ENCODE data around the gene ACER3.
"Not testable (repeated sequence)": the region's sequence is repeated elsewhere in the genome, so short reads cannot be mapped to it uniquely, and the experiment has no call there.

The ACER3 gene

DNA sequence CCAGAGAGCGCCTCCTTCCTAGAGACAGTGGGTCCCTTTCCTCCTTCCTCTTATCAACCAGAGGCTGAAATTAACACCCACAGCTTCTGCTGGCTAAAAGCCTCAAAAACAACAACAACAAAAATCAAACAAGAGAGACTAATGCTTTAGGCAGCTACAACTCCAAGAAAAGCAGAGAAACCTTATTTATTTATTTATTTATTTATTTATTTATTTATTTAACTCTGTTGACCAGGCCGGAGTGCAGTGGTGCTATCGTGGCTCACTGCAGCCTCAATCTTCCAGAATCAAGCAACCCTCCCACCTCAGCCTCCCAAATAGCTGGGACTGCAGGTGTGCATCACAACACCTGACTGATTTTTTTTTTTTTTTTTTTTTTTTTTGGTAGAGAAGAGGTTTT is 170.9 kb downstream of the ACER3 start:
- in situ Hi-C loops (cut with MboI; ENCODE audit: low sequenced_read_pairs) = no loop called here

DNA sequence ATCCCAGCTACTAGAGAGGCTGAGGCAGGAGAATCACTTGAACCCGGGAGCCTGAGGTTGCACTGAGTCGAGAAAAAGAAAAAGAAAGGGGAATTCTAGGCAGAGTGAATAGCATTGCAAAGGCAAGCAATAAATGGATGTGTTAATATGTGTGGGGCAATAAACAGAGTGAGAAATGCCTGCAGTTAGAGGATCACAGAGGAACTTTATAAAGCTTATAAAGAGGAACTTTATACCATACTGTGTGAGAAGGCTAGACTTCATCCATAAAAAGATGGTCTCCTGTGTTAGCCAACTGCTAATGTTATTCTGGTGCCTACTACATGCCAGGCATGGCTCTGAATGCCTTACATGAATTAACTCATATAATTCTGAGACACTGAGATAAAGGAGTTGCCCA is 174.3 kb downstream of the ACER3 start:
- in situ Hi-C loops (cut with MboI; ENCODE audit: low sequenced_read_pairs) = no loop called here

DNA sequence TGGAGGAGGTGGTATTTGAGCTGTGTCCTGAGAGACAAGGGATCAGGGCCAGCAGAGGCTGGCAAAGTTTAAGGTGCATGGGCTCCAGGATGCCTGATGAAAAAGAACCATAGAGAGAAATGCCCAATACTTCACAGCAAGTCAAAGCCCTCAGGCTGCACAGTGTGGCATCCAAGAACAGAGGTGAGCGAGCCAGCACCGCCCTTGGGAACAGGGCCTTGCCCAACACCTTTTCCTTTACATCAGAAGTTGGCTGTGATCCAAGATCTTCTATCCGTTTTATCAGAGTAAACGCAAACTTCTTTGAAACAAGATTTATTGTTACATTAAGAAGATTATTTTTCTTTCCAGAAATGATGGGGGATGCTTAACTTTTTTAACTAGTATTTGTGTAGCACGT is 174.9 kb downstream of the ACER3 start:
- in situ Hi-C loops (cut with MboI; ENCODE audit: low sequenced_read_pairs) = no loop called here

DNA sequence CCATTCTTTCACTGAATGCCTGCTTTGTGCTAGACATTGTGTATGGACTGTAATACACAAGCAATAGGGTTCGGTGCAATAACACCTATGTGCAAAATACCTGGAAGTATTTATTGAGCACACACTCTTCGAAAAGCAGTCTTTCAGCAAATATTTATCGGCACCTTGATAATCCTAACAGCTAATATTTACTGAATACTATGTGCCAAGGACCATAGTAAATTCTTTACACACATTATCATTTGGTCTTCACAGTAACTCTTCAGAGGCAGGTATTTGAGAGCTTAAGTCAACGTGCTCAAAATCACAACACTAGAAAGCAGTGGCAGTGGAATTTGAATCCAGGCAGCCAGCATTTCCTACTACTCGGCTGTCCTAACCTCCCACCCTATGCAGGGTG is 175.7 kb downstream of the ACER3 start:
- in situ Hi-C loops (cut with MboI; ENCODE audit: low sequenced_read_pairs) = no loop called here

DNA sequence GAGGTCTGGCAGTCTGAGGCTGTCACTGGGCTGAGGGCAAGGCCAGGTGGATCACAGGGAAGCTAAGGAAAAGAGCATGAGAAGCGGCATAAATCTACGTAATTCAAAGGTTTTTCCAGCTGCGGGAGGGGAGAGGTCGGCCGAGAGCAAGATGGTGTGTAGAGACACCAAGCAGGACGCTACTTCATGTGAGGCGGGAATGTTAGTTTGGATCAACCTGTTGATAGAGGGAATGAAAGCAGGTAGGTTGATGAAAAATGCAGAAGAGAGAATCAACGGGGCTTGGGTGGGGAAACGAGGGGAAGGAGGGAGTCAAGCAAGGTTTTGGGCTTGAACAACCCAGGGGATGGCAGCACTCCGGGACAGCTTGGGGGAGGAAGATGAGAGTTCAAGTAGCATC is 176.3 kb downstream of the ACER3 start:
- in situ Hi-C loops (cut with MboI; ENCODE audit: low sequenced_read_pairs) = no loop called here

DNA sequence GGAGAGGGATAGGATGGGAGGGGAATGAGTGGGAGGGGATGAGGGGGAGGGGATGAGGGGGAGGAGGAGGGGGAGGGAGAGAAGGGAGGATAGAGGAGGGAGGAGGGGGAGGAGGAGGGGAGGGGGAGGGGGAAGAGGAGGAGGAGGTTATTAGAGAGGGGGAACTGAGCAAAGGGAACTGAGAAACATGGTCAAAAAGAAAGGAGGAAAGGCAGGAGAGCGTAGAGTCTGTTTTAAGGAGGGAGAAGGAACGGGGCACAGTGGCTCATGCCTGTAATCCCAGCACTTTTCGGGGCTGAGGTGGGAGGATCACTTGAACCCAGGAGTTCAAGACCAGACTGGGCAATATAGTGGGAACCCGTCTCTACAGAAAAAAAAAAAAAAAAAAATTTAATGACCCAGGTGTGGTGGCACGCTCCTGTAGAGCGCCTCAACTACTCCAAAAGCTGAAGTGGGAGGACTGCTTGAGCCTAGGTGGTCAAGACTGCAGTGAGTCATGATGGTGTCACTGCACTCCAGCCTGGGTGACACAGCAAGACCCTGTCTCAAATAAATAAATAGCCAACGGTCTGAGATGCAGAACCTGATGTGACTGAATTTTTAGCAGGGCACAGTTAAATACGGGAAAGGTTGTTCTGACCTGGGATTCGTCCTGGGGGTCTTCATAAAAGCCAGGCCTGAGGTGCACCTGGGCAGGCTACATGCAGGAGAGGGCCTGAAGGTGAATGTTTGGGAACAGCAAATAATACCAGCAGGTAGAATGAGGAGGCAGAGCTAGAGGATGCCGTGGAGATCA is 177.5 kb downstream of the ACER3 start:
- in situ Hi-C loops (cut with MboI; ENCODE audit: low sequenced_read_pairs) = no loop called here

DNA sequence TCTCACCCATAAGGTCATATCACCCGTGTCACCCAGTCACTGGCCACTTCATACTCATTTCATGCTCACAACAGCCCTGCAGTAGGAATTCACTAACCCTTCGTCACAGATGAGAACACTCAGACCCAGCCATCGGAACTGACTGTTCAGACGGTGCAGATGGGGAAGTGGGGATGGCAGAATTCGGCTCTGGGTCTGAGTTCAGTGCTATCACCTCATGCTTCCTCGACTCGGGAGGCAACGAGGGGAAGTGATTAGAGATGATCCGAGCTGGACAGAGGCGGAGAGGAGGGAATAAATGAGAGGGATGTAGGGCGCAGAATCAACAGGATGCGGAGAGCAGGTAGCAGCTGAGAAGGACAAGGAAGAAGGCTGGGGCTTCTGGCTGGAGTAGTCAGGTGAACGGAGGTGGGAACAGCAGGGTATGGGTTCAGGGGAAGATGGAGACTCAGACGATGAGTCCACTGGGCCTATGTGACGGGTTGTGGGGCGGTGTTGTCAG is 178.2 kb downstream of the ACER3 start:
- in situ Hi-C loops (cut with MboI; ENCODE audit: low sequenced_read_pairs) = no loop called here

DNA sequence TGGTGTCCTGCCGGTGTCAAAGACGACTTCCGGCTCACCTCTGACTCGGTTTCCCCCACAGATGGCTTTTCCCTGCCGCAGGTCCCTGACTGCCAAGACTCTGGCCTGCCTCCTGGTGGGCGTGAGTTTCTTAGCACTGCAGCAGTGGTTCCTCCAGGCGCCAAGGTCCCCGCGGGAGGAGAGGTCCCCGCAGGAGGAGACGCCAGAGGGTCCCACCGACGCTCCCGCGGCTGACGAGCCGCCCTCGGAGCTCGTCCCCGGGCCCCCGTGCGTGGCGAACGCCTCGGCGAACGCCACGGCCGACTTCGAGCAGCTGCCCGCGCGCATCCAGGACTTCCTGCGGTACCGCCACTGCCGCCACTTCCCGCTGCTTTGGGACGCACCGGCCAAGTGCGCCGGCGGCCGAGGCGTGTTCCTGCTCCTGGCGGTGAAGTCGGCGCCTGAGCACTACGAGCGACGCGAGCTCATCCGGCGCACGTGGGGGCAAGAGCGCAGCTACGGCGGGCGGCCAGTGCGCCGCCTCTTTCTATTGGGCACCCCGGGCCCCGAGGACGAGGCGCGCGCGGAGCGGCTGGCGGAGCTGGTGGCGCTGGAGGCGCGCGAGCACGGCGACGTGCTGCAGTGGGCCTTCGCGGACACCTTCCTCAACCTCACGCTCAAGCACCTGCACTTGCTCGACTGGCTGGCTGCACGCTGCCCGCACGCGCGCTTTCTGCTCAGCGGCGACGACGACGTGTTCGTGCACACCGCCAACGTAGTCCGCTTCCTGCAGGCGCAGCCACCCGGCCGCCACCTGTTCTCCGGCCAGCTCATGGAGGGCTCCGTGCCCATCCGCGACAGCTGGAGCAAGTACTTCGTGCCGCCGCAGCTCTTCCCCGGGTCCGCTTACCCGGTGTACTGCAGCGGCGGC is 179.0 kb downstream of the ACER3 start:
- in situ Hi-C loops (cut with MboI; ENCODE audit: low sequenced_read_pairs) = no loop called here

DNA sequence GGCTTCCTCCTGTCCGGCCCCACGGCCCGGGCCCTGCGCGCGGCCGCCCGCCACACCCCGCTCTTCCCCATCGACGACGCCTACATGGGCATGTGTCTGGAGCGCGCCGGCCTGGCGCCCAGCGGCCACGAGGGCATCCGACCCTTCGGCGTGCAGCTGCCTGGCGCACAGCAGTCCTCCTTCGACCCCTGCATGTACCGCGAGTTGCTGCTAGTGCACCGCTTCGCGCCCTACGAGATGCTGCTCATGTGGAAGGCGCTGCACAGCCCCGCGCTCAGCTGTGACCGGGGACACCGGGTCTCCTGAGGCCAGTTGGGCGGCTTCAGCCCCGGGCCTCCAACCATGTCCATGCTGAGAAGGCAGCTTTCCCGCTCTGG is 179.7 kb downstream of the ACER3 start:
- in situ Hi-C loops (cut with MboI; ENCODE audit: low sequenced_read_pairs) = no loop called here

DNA sequence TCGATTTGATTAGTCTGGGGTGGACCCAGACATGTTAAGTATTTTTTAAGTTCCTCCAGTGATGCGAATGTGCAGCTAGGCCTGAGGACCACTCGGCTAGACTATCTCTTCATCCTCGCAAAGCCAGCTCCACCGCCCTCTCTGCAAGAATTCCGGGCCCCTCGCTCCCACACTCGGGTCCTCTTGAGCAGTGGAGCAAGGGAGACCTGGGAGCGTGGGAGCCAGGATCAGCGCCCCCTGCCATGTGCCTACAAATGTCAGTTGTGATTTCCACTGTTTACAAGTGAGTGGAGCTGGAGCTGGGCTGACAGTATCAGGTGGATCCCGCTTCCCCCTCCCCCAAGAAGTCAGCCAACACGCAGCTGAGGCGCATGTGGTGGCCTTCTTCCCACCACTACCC is 180.2 kb downstream of the ACER3 start:
- in situ Hi-C loops (cut with MboI; ENCODE audit: low sequenced_read_pairs) = no loop called here

DNA sequence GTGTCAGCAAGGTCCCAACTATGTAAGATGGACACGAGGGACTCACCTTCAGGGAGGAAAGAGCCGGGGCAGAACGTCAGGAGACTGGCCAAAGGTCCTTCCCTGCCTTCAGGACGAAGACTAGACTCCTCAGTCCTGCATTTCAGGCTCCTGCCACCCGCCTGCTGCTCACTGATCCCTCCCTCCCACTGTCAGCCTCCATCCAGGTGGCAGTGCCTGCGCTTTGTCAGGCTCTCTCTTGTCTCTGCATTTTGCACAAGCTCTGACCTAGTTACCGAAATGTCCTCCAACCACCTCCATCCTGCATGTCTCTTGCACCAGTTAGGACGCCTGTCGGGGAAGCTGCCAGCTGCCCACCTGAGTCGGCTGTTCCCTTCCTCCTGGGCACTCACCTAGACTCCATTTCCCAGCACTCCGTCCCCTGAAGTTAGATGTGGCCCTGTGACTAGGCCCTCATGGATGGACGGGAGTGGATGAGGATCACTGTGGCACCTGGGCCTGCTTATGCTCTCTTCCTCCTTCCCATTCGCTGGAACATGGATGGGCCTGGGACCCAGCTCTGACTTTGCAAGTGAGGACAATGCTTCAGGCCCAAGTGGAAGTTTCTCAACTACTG is 181.5 kb downstream of the ACER3 start:
- in situ Hi-C loops (cut with MboI; ENCODE audit: low sequenced_read_pairs) = no loop called here

DNA sequence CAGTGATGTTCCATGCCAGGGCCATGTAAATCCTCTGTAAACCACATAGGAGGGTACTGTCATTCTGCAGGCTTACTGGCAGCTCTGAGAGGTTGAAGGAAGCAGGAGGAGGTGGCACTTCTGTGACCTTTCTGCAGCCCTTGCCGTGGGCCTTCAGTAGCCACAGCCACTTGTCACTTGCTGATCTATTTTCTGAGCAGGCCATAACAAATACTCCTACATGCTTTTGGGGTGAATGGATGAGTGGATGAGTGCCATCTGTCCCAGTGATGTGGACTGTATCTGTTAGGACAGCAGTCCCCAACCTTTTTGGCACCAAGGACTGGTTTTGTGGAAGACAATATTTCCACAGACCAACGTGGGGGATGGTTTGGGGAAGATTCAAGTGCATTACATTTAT is 183.6 kb downstream of the ACER3 start:
- in situ Hi-C loops (cut with MboI; ENCODE audit: low sequenced_read_pairs) = no loop called here

DNA sequence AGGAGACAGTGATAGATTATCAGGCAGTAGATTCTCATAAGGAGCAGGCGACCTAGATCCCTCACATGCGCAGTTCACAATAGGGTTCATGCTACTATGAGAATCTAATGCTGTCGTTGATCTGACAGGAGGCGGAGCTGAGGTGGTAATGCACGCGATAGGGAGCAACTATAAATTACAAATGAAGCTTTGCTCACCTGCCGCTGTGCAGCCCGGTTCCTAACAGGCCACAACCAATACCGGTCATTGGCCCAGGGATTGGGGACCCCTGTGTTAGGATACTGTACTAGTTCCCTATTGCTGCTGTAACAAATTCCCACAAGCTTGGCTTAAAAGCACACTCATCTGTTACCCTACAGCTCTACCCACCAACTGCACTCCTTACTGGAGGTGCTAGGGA is 184.2 kb downstream of the ACER3 start:
- in situ Hi-C loops (cut with MboI; ENCODE audit: low sequenced_read_pairs) = no loop called here

DNA sequence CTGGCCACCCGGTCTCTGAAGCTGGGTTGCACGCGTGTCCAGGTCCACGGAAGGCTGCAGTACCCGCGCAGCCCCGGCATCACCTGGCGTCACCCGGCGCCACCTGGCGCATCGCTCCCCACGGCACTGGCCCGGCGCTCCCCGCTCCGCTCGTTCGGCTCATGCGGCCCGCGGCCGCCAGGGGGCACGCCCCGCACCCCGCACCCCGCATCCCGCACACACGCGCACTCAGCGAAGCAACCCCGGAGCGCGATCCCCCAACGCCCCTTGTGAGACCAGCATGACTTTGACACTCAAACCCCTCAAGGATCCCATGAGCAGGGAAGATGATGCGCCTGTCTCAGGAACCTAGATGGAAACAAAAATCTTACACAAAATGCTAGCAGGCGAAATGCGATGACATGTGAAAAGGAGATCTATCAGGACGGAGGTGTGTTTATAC is 185.4 kb downstream of the ACER3 start:
- in situ Hi-C loops (cut with MboI; ENCODE audit: low sequenced_read_pairs) = no loop called here

DNA sequence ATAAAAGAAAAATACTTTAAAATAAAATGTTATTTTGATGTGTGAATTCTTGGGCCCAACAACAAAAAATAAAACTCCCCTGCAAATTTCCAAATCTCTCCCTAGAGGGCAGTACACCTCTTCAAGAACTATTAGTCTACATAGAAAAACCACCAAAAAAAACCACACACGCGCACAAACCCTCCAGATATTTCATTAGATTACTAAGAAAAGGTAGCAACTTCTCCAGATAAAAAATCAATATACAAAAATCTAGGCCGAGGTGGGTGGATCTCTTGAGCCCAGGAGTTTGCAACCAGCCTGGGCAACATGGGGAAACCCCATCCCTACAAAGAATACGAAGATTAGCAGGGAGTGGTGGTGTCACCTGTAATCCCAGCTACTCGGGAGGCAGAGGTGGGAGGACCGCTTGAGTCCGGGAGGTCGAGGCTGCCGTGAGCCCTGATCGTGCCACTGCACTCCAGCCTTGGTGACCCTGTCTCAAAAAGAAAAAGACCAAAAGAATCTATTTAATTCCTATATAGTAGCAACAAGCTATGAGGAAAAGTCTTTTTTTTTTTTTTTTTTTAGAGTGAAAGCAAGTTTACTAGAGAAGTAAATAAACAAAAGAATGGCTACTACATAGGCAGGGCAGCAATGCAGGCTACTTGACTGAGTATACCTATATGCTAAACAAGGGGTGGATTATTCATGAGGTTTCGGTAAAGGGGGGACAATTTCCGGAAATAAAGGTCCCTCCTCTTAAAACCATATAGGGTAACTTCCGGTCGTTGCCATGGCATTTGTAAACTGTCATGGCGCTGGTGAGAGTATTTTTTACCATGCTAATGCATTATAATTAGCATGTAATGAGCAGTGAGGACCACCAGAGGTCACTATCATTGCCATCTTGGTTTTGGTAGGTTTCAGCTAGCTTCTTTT is 186.5 kb downstream of the ACER3 start:
- in situ Hi-C loops (cut with MboI; ENCODE audit: low sequenced_read_pairs) = no loop called here

DNA sequence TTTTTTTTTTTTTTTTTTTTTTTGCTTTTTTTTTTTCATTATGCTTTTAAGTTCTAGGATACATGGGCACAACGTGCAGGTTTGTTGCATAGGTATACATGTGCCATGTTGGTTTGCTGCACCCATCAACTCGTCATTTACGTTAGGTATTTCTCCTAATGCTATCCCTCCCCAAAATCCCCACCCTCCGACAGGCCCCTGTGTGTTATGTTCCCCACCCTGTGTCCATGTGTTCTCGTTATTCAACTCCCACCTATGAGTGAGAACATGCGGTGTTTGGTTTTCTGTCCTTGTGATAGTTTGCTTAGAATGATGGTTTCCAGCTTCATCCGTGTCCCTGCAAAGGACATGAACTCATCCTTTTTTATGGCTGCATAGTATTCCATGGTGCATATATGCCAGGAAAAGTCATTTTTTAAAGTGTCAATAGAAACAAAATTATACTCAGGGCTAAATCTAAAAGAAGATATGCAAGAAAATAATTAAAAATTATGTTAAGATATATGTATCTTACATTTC is 187.3 kb downstream of the ACER3 start:
- in situ Hi-C loops (cut with MboI; ENCODE audit: low sequenced_read_pairs) = not testable (repeated sequence)

DNA sequence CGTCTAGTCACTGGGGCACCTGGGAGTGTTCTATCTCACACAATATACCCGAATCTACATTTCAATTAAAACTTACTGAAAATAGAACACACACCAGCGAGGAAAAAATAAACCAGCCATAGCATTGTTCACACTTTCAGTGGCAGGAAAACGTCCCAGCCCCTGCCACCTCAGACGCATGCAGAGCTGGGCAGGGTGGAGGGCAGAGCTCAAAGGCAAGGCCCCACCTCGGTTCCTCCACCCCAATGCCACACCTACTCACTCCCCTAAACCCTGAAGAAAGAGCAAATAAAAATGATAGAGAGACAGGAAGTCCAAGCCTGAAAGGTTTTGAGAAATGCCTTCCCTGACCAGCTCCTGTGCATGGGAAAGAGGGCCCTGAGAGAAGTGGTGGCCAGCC is 188.3 kb downstream of the ACER3 start:
- in situ Hi-C loops (cut with MboI; ENCODE audit: low sequenced_read_pairs) = no loop called here

DNA sequence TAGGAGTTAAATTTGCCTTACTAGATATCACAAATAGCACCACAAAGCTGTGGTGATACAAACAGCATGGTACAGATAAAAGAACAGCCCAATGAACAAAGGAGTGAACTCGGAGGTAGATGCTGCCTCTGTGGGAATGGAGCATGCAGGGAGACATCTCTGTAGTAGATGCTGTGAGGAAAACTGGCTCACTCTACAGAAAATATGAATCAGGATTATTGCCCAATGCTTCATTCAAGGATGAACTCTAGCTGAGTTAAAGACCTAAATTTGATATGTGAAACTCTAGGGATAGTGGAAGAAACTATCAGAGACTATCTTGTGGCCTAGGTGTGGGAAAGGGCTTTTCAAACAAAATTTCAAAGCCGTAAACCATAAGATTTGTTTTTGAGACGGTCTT is 190.8 kb downstream of the ACER3 start:
- in situ Hi-C loops (cut with MboI; ENCODE audit: low sequenced_read_pairs) = no loop called here

DNA sequence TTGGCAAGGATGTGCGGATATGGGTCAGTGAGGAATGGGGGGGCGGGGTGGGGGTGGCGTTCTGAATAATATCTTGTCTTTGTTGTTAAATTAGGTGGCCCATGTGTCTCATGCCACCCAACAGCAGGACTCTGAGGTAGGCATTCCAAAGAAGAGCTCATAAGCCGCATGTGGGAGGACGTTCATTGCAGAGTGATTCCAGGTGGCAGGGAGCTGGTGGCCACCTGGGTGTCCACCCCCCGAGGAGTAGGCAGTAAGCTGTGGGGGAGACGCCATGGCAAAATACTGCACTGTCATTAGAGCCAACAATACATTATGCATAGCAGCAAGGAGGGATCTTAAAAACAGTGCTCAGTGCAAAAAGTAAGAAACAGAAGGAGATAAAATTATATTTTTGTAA is 191.8 kb downstream of the ACER3 start:
- in situ Hi-C loops (cut with MboI; ENCODE audit: low sequenced_read_pairs) = no loop called here
